ENCODE data around the gene THAP11.
"Not testable (repeated sequence)": the region's sequence is repeated elsewhere in the genome, so short reads cannot be mapped to it uniquely, and the experiment has no call there.

The THAP11 gene

DNA sequence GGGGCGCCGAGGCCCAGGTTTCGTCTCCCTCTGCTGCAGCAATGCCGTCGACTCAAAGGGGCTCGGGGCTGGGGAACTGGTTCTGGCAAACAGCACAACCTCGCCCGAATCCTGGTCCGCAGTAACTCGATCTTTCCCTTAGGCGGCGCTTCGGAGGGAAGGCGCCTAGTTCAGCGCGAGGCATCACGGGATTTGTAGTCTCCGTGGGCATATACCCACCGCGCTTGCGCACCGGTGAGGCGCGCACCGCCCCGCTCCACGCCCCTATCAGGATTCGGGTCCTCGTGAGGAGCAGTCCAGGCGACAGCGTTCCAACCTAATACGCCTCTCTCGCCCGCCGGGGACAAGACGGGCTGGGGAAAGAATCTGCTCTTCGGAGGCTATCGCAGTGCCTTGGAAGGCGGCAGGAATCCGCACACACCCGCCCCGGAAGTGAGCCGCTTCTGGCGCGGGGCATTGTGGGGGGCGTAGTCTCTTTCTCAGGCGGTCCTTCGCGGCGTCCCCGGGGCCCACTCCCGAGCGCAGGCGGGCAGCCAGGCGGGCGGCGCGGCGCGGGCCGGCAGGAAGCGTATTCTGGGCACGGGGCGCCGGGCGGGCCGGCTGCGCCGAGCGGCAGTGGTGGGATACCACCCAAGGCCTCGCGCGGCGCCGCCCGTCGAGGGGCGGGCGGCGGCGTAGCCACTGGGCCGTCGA, at the start of gene THAP11:
TSS of gene THAP11 (plus strand) at position 505 of the 693 bp plus-strand sequence. CDS start 235 bp downstream, outside the sequence.
- DNase-seq: peak; percentile 71

DNA sequence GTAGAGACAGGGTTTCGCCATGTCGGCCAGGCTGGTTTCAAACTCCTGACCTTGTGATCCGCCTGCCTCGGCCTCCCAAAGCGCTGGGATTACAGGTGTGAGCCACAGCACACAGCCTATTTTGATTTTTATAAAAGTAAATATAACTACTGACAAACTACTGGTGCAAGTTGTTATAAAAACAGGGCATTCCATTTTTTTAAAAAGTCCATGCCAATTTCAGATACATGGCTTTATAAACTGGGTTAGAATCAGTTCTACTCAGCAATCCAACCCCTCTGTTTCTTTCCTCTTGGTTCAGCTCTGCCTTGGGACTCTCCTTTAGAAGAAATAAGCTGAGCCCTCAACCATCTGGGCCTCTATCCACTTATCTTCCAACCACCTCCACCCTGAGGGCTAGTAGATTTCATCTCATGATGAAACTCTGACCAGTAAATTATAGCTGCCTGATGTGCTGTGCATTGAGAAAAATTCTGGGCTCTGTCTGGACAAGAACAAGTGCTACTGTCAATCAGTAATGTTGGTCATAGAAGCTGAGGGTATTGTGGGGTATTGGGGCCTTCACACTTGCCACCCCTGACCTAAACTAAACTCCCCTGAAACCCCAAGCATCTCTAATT, 45.9 kb upstream of the THAP11 start:
- DNase-seq: no peak

DNA sequence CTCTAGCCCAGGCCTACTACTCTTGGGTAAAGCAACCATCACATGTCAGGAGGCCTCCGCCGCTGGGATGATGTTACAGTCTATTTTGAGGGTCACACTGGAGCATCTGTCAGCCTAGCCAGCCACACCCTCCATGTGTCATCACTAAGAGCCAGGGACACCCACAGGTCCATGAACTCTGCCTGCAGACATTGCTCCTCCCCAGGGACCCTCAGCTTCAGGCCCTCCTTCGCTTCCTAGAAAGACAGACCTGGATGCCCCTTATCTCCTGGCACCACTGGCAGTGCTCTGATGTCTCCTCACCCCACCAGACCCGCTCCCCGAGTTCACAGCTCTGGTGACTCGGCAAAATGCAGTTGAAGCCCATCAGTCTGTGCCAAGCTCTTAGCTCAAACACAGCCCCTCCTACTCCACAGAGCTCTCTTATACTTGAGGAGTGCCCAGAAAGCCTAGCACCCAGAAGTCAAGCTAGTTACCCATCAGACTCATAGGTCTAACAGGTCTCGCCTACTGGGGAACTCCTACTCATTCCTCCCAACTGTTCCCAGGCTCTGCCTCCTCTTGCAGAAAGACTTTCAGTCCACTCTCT, 41.7 kb upstream of the THAP11 start:
- no peak for DNase-seq

DNA sequence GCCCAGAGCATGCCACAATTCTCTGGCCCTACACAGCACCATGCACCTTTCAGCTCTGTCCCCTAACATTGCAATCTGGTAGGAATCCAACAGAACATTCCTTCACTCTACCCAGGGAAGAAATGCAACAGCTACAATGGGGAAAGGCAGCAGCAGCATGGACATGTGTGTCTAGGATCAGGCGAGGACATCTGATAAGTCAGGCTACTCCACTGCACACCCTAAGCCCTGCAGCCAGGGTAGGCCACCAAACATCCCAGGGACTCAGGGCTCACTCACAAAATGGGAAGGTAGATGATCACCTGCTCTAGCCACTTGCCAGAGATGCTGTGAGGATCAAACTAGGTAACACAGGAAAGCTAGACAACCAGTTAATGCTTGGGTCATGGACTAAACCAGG, 40.9 kb upstream of the THAP11 start:
- DNase-seq: no peak

DNA sequence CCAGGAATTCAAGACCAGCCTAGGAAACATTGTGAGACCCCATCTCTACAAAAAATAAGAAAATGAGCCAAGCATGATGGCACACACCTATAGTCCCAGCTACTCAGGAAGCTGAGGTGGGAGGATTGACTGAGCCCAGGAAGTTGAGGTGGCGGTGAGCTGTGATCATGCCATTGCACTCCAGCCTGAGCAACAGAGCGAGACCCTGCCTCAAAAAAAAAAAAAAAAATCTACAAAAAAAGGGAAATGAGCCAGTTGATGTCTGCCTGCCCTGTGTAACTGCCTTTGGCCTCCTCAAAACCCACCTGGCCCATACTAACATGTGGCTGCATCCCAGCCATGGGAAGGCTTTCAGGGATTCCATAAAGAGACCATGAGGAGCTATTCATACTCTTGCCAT, 40.2 kb upstream of the THAP11 start:
- DNase-seq: no peak

DNA sequence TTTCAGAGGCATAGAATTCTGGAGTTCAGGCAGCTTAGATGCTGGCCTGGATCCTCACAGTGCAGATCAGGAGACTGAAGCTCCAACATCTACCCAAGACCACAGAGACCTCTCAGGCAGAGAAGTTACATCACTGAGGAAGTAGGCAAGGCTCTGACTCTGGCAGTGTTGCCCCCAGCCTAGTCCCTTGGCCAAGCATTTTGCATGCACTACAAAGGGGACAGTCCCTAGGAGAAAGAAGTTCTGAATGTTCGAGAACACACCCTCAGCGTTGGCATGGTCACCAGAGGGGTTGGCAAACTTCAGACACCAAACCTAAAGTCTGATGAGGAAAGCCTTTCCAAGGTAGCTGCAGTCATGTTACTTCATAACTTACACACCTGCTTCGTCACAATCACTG, 38.2 kb upstream of the THAP11 start:
- no peak for DNase-seq

DNA sequence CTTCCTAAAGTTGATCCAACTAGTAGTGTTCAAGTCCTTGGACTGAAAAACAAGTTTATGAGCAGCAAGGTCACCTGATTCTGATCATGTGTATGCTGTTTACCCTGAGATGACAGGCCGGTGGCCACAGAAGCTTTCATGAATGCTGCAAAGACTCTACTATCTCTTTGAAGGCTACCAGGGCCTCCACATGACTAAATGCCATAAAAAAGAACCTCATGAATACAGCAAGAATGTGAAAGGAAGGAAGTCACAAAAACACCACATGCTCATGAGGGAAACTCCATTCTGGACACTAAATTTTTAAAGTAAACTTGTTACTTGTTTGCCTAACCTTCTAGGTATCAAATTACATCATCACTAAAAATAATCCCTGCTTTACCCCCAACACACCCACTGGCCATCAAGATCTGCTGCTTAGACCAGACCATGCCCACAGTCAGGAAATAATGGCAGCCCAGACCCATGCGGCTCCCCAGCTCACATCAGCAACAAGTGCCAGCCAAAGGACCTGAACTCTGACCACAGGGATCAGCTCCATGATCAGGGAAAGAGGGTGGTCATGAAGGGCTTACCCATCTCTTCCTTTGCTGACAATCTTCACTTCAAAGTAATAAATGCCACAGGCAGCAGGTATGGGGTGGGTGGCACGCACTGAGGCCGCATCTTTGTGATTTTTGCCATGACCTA, 37.1 kb upstream of the THAP11 start:
- no peak for DNase-seq

DNA sequence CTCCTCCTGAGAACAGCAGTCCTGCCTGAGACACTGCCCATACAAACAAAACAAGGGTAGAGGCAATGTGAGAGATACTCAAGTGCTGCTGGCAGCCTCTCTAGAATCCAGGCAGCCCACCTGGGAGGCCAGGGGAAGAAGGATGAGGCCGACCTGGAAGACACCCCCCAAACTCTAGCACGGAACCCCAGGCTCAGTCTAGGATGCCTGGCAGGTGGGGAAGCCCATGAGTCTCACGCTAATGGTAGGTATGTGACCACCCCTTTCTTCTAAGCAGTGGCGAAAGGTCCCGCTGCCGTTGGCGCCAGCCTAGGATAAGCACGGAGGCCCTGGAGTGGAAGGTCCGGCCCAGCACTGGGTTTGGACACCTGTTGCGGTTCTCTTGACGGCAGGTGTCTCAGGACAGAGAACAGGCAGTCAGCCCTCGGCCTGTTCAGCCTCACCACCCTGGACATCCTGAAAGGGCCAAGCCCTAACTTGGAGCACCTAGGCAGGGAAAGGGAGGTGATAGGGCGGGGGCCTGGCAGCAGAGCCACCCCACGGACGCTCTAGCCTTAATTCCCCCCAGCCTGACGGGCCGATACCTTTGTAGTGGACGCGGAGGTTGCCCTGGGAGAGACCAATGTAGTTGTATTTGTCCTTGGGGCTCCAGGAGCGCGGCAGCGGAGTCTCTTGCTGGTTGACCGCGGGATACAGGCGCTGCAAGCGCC, 36.2 kb upstream of the THAP11 start:
- DNase-seq: no peak

- DNase-seq: peak; percentile 95
Measured at GRCh38 chr16:67806428-67807147, 35.5 kb upstream of the THAP11 start, which contains the start of the genes RANBP10 and TSNAXIP1. Gene RANBP10 (minus strand): TSS chr16:67806560. CDS start chr16:67806536, 24 bp downstream. Gene TSNAXIP1 (plus strand): TSS chr16:67806889. CDS start chr16:67807150, 261 bp downstream.

DNA sequence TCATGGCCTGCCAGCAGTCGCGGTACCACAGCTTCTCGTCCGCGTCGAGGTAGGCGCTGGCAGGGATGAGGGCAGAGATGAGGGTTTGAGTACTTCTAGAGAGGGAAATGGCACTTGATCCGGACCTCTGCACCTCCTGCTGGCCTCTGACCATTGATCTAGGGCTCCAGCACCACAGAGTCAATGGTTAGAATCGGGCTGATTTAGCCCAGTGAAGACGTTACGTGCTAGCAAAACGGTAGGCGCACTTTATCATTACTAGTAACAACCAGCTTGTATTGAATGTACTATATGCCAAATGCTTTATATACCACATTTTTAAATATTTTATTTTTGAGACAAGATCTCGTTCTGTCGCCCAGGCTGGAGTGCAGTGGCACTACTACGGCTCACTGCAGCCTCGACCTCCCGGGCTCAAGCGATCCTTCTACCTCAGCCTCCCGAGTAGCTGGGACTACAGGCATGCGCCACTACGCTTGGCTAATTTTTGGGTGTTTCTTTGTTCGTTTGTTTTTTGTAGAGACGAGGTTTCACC, 34.9 kb upstream of the THAP11 start:
- no peak for DNase-seq

- no peak for DNase-seq
Measured at GRCh38 chr16:67811899-67812298, 30.2 kb upstream of the THAP11 start.

GRCh38 chr16:67814567-67814966, 27.6 kb upstream of the THAP11 start:
- DNase-seq: no peak

DNA sequence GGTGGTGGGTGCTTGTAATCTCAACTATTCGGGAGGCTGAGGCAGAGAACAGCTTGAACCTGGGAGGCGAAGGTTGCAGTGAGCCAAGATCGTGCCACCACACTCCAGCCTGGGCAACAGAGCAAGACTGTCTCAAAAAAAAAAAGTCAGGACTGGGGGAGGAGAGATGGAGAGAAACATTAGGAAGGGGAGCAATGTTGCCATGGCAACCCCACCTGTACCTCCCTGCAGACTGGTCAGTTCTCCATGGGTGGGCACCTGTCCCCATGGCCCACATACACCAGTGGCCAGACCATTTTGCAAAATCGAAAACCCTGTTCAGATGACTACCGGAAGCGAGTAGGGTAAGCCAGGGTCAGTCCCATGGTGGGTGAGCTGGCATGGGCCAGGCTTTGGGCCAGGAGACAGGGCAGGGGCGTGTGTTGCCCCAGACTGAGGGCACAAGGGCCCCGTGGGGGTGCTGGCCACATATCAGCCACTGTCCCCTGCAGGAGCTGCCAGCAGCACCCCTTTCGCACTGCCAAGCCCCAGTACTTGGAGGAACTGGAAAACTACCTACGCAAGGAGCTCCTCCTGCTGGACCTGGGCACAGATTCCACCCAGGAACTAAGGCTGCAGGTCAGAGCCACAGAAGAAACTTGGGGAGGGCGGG, 21.4 kb upstream of the THAP11 start:
- no peak for DNase-seq

DNA sequence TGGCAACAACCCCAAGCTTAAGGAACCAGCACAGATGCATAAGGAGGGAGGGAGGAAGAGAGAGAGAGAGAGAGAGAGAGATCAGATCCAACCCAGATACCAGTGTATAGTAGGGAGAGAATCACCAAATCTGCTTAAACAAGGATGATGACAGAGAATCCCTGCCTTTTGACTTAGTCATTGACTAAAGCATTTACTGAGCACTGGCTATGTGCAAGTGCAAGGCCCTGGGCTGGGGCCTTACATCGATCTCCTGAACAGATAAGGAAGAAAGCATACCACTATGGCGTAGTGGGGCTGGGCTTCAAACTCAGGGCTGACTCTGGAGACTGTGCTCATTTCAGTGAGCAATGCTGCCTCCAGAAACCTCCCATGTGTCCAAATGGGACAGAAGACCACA, 19.6 kb upstream of the THAP11 start:
- no peak for DNase-seq

DNA sequence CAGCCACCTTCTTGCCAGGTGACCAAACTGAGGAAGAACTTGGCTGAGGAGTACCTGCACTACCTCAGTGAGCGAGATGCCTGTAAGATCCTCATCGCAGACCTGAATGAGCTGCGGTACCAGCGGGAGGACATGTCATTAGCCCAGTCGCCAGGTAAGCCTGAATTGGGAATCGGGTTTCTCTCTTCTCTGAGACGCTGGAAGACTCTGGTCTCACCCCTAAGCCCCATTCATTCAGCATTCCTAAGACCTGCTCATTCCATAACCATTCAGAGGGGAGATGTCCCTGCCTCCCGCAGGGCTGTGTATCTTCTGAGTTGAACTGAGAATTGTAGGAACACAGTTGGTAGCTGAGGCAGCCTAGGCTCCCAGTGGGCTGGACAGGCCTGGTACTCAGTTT, 17.0 kb upstream of the THAP11 start:
- DNase-seq: no peak

- no peak for DNase-seq
Measured at GRCh38 chr16:67825906-67826305, 16.2 kb upstream of the THAP11 start.

- DNase-seq: no peak
Measured at GRCh38 chr16:67828651-67829050, 13.5 kb upstream of the THAP11 start.

DNA sequence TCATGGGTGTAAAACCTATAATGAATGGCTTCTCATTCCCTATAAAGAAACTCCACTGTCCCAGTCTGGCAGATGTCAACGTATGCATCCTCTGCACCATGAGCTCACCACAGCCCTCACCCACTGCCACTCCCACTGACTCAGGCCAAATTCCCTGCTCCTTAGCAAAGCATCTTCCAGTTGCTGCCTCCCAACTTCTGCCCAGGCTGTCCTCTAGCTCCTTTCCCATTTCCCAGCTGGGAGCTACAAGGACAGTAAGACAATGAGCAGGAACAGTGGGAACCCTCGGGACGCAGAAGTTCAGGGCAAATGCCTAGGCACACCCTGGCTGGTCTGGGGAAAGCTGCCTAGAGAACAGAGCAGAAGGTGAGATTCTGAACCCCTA, 9.1 kb upstream of the THAP11 start:
- DNase-seq: no peak

GRCh38 chr16:67833415-67834241, 8.5 kb upstream of the THAP11 start:
- DNase-seq: peak; percentile 54

GRCh38 chr16:67834242-67834614, 7.9 kb upstream of the THAP11 start:
- no peak for DNase-seq

DNA sequence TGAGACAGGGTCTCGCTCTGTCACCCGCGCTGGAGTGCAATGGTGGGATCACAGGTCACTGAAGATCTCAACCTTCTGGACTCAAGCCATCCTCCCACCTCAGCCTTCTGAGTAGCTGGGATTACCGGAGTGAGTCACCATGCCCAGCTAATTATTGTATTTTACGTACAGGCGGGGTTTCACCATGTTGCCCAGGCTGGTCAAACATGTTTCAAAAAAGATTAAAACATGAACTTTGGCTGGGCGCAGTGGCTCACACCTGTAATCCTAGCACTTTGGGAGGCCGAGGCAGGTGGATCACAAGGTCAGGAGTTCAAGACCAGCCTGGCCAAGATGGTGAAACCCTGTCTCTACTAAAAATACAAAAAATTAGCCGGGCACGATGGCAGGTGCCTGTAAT, 4.9 kb upstream of the THAP11 start:
- DNase-seq: not testable (repeated sequence)
